NCI-H2029 (cell line): Measurements from ENCODE around the gene PTPN23.
"Not testable (repeated sequence)": the region's sequence is repeated elsewhere in the genome, so short reads cannot be mapped to it uniquely, and the experiment has no call there.

Experiments
- DNase-seq: peaks from one replicate; lab custom pipeline; 2025; lab: John Stamatoyannopoulos, UW

The PTPN23 gene

GRCh38 chr3:47380601-47381316 lies at the start of gene PTPN23:
Gene PTPN23, plus strand, starts transcription at chr3:47381021. Its CDS starts 76 bp downstream, at chr3:47381097.
- DNase-seq = peak; percentile 99

- DNase-seq = no peak
Observed at GRCh38 chr3:47333907-47334306, 46.9 kb upstream of the PTPN23 start.

- no peak for DNase-seq
Observed at GRCh38 chr3:47337656-47338055, 43.2 kb upstream of the PTPN23 start.

- no peak for DNase-seq
Observed at GRCh38 chr3:47339951-47340350, 40.9 kb upstream of the PTPN23 start.

GRCh38 chr3:47340866-47341265 lies 40.0 kb upstream of the PTPN23 start:
- DNase-seq = no peak

GRCh38 chr3:47342151-47342550 lies 38.7 kb upstream of the PTPN23 start:
- no peak for DNase-seq

GRCh38 chr3:47342812-47343211 lies 38.0 kb upstream of the PTPN23 start:
- no peak for DNase-seq

- DNase-seq = no peak
Observed at GRCh38 chr3:47343471-47343971, 37.3 kb upstream of the PTPN23 start.

- DNase-seq = no peak
Observed at GRCh38 chr3:47344971-47345370, 35.9 kb upstream of the PTPN23 start.

- DNase-seq = no peak
Observed at GRCh38 chr3:47347217-47347801, 33.5 kb upstream of the PTPN23 start.

GRCh38 chr3:47348411-47349154 lies 32.2 kb upstream of the PTPN23 start:
- DNase-seq = no peak

- no peak for DNase-seq
Observed at GRCh38 chr3:47355010-47355409, 25.8 kb upstream of the PTPN23 start.

GRCh38 chr3:47356201-47356600 lies 24.6 kb upstream of the PTPN23 start:
- DNase-seq = no peak

GRCh38 chr3:47359323-47359722 lies 21.5 kb upstream of the PTPN23 start:
- no peak for DNase-seq

- not testable (repeated sequence) for DNase-seq
Observed at GRCh38 chr3:47360110-47360517, 20.7 kb upstream of the PTPN23 start.

- no peak for DNase-seq
Observed at GRCh38 chr3:47362701-47363100, 18.1 kb upstream of the PTPN23 start.

- DNase-seq = peak; percentile 28
Observed at GRCh38 chr3:47365213-47366153, 15.3 kb upstream of the PTPN23 start.

GRCh38 chr3:47366833-47367232 lies 14.0 kb upstream of the PTPN23 start:
- no peak for DNase-seq

- DNase-seq = no peak
Observed at GRCh38 chr3:47367631-47368030, 13.2 kb upstream of the PTPN23 start.

GRCh38 chr3:47370020-47370419 lies 10.8 kb upstream of the PTPN23 start:
- DNase-seq = not testable (repeated sequence)

- DNase-seq = no peak
Observed at GRCh38 chr3:47370887-47371697, 9.7 kb upstream of the PTPN23 start.
